ENCODE data around the gene PNPLA1. TPM values are rescaled to one million over a fixed set of nuclear protein-coding genes. Genes with fewer than 3 reads are reported as not detected.
A peak's percentile ranks its signal among the peaks of the same experiment; 100 is the strongest.

PNPLA1 gene
- total RNA-seq, 1 donor from 2014 or later = 0.35 TPM

DNA sequence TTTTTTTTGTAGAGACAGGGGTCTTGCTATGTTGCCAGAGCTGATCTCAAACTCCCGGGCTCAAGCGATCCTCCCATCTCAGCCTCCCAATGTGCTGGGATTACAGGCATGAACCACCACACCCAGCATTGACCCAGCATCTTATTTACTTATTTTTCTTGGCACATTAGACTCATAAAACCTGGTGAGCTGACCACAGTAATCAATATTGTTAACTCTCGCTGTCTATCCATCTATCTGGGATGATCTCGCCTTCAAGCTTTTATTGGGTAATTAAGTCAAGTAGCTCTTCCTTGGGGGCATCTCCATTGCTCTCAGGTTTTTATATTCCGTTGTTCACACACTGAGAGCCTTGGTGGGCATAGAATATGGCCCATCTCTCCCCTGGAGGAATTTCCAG lies 17.0 kb downstream of the PNPLA1 start:
- intact Hi-C loops (cut with DNase I) = no loop called here
- Histone ChIP-seq H3K36me3 (no peaks in the 10 kb centered on the region), H3K27ac (no peak overlapping the region), H3K9me3 (no peaks in the 10 kb centered on the region), H3K4me1 (no peaks in the 10 kb centered on the region), H3K4me3 (no peak overlapping the region), H3K27me3 (peaks cover 15% of the 10 kb centered on the region)
- ATAC-seq = no peak
- no peak for DNase-seq
- no peak for TF ChIP-seq CTCF (IDR thresholded peaks at IDR 0.05)

DNA sequence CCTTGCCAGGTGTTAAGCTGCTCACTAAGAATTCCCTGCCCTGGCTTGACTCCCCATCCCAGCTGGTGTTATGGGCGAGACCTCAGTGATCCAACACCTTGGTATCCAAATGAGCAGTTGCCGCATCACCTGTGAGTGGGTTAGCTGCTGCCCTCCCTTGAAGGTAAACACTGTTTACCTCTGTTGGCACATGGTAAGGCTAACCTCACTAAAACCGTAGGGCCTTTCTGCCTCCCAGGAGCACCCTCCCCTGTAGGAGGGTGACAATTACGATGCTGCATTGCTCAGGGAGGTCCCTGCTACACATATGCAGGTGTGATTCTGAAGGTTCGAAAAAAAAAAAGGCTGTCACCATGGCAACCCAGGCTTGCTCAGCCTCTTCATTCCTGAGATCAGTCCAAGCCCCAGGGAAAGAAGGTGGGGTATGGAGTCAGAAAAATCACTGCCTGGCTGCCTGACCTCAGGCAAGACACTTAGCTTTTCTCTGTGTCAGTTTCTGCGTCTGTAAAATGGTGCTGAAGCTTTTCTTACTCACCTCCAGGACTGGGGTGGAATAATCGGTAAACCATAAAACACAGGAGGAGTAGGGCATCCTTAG lies 19.5 kb downstream of the PNPLA1 start:
- DNase-seq (no peak), ATAC-seq (no peak)
- H3K9me3 ChIP-seq = no peaks in the 10 kb centered on the region
- H3K4me3 ChIP-seq = no peak overlapping the region
- intact Hi-C loops (cut with DNase I) = no loop called here
- TF ChIP-seq CTCF (IDR thresholded peaks at IDR 0.05) = no peak
- H3K4me1 ChIP-seq = no peaks in the 10 kb centered on the region
- H3K27me3 ChIP-seq = peaks cover 15% of the 10 kb centered on the region
- H3K27ac ChIP-seq = no peak overlapping the region
- H3K36me3 ChIP-seq = no peaks in the 10 kb centered on the region

DNA sequence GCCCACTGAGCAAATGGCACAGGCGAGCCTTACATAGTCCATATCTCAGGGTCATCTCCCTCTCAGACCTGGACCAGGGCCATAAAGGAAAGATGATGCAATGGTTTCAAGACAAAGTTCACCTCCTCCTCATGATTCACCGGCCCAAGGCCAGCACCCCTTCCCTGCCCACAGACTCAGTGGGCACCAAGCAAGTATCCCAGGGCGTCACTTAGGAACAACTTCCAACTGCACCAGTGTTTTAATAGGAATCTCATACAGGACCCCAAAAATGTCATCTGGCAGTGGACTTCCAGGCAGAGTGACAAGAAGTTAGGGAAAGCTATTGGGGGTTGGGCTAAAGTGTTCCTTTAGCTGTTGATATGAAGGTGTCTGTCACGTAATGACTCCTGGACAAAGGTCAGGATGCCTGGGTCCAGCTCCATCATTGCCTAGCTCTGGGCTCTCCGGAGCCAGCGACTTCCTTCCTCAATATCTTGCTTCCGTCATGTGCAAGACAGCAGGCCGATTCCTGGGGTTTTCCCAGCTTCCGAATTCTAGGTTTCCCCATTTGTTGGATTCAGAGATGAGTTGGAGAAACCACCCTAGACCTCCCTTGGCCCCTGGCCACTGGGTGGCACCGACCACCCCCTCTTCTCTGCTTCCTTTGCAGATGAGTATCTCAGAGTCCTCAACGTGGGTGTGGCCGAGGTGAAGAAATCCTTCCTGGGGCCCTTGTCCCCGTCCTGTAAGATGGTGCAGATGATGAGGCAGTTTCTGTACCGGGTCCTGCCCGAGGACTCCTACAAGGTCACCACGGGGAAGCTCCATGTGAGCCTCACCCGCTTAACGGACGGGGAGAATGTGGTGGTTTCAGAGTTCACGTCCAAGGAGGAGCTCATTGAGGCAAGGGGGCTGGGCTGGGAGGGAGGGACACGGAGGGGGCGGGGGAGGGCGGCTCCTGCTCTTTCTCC lies 21.1 kb downstream of the PNPLA1 start:
- no peak overlapping the region for H3K4me3 ChIP-seq
- intact Hi-C loops (cut with DNase I) = no loop called here
- no peak for DNase-seq

GRCh38 chr6:36292170-36292569 lies 22.3 kb downstream of the PNPLA1 start:
- H3K27ac ChIP-seq = no peak overlapping the region
- no peak overlapping the region for H3K4me3 ChIP-seq
- no peak for ATAC-seq
- no peak for TF ChIP-seq CTCF (IDR thresholded peaks at IDR 0.05)
- intact Hi-C loops (cut with DNase I) = no loop called here
- H3K9me3 ChIP-seq = no peaks in the 10 kb centered on the region
- H3K36me3 ChIP-seq = no peaks in the 10 kb centered on the region
- no peak for DNase-seq
- H3K4me1 ChIP-seq = no peaks in the 10 kb centered on the region
- no peaks in the 10 kb centered on the region for H3K27me3 ChIP-seq

More for the DNA sequence above, 21.1 kb downstream of the PNPLA1 start:
- peak; percentile 70 for ATAC-seq
- H3K4me1 ChIP-seq = no peaks in the 10 kb centered on the region
- H3K36me3 ChIP-seq = no peaks in the 10 kb centered on the region
- no peaks in the 10 kb centered on the region for H3K9me3 ChIP-seq
- no peak overlapping the region for H3K27ac ChIP-seq
- no peak for TF ChIP-seq CTCF (IDR thresholded peaks at IDR 0.05)
- H3K27me3 ChIP-seq = peaks cover 4% of the 10 kb centered on the region

- Histone ChIP-seq H3K4me1 (no peaks in the 10 kb centered on the region), H3K27me3 (peaks cover 5% of the 10 kb centered on the region), H3K9me3 (no peaks in the 10 kb centered on the region), H3K27ac (no peak overlapping the region), H3K36me3 (no peaks in the 10 kb centered on the region), H3K4me3 (no peak overlapping the region)
- DNase-seq (no peak), ATAC-seq (no peak)
- TF ChIP-seq CTCF (IDR thresholded peaks at IDR 0.05) = no peak
- intact Hi-C loops (cut with DNase I) = no loop called here
Observed at GRCh38 chr6:36296240-36296639, 26.4 kb downstream of the PNPLA1 start.
